NOMO-1 (cell line): ENCODE measurements around the gene CHST15.
A peak's percentile ranks its signal among the peaks of the same experiment; 100 is the strongest.
"Not testable (repeated sequence)": the region's sequence is repeated elsewhere in the genome, so short reads cannot be mapped to it uniquely, and the experiment has no call there.

Experiments
- DNase-seq, 2 experiments: peaks; one replicate each; lab custom pipeline; 2025; ENCODE audit not compliant: unreplicated experiment in 2 of 2; lab: John Stamatoyannopoulos, UW

Gene CHST15

DNA sequence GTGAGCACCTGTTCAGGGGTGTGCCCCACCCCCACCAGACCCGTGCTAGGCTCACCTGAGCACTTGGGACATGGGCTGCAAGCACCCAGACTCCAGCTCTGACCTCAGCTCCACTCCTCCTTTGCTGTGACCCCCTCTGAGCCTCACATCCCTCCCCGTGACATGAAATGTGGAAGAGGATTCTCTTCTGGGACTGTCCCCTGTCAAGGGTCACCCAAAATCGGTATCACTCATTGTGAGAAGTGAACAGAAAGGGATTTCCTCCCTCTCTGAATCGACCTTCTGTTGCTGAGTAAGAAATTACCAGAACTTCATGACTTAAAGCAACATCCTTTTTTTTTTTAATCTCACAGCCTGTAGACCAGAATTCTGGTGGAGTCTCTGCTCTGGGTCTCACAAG is 6.2 kb upstream of the CHST15 start:
- DNase-seq, result no peak

DNA sequence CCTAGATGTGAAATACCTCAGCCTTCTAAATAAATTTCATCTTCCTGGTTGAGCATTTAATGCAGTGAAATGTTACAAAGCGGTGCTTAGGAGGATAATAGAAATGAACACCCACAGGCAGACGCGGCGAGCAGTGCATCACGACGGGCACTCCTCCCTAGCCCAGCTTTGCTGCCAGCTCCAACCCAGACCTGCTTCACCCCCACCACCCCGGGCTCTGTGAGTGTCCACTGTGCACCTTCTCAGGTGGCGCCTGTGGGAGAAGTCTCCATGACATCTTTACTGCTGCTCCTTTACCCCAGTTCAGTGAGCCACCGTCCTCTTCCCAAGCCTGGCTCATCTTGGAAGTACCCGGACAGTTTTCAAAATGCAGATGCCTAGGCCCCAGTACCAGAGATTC is 5.2 kb upstream of the CHST15 start:
- DNase-seq, result no peak

DNA sequence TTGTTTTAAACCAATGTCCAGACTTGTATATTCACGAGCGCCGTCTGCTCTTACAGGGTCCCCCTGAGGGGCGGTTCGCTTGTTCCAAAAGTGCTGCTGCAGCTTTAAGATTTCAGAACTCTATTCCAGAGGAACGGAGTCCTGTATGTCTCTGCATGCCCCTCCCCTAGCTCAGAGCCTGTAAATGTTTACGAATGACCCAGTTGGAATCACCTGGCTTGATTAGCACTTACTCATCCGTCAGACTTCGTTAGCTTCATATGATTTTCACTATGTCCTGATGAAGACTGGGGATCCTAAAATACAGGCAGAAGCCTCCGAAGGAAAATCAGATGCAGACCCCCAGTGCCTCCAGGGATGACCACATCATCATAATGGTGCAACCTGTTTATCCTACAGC is 4.5 kb upstream of the CHST15 start:
- DNase-seq, result no peak

DNA sequence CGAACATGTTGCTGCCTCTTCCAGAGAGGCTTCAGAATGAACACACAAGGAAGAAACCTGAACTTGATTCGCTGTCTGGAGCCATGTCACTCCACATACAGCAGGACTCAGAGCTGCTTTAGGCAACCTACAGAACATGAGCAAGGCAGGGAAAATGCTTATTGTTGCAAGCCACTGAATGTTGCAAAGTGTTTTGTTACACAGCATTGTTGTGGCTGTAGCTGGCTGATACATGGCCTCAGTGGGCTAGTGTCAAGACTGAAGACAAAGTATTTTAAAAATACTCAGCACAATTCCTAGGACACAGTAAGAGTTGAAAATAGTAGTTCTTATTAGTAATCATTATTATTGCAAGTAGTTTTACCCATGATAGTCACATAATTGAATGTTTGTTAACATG is 3.1 kb upstream of the CHST15 start:
- no peak for DNase-seq

DNA sequence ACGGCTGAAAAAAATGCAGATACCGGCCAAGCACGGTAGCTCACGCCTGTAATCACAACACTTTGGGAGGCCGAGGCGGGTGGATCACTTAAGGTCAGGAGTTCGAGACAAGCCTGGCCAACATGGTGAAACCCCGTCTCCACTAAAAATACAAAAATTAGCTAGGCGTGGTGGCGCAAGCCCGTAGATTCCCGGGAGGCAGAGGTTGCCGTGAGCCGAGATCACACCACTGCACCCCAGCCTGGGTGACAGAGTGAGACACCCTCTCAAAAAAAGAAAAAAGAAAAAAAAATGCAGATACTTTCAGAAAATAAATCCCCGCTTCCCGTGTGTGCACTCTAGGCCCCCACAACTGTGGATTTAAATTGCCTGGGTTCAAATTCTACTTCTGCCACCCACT is 2.4 kb upstream of the CHST15 start:
- not testable (repeated sequence) for DNase-seq

DNA sequence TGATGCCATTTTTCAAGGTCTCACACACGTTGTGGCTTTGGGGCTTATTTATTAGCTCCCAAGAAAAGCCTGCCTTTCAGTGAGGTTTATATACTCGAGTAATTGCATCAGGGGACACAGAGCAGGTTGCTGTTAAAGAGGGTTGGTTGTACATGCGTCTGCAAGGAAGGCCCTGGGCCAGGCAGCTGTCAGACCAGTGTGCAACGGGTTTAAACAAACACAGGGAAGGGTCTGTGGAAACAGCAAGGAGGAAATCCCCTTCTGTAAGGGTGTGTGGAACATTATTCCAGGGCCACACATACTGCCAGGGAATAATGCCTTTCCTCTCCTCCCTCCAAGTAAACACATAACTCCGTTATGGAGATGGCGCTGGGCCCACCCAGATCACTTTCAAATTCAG is 1.7 kb upstream of the CHST15 start:
- no peak for DNase-seq

DNA sequence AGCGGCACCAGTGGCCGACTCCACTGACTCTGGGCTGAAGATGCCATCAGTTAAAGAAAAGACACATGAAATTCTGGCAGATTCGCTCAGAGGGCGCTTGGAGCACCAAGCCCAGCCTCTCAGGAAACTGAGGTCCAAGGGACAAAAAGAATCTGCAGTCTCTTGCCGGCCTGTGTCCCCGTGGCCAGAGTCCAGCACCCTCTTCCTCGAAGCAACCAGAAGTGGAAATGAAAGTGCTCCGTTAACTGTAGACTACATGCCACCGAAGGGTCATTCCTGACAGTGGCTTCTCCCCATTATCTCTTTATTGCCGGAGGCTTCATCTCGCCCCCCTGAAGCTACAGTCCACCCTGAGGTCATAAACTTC is 1.0 kb upstream of the CHST15 start:
- no peak for DNase-seq

DNA sequence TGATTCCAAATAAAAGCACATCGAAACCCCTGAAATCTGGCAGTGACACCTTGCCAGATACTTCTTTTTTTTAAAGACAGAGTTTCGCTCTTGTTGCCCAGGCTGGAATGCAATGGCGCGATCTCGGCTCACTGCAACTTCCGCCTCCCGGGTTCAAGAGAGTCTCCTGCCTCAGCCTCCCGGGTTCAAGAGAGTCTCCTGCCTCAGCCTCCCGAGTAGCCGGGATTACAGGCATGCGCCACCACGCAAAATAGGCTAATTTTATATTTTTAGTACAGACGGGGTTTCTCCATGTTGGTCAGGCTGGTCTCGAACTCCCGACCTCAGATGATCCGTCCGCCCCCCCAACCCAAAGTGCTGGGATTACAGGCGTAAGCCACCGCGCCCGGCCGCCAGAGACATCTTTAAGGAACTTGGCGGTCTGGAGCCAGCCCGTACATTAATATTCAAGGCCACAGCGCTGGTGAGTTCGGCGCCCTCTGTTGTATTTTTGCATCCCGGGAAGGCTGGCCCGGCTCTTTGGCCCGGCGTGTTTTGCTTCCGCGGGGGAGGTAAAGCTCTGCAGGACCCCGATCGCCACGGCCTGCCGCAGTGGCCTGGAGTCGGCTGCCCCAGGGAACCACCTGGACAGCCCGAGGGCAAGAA is 498 bp upstream of the CHST15 start:
- DNase-seq, result peak; percentile 22 to 31

DNA sequence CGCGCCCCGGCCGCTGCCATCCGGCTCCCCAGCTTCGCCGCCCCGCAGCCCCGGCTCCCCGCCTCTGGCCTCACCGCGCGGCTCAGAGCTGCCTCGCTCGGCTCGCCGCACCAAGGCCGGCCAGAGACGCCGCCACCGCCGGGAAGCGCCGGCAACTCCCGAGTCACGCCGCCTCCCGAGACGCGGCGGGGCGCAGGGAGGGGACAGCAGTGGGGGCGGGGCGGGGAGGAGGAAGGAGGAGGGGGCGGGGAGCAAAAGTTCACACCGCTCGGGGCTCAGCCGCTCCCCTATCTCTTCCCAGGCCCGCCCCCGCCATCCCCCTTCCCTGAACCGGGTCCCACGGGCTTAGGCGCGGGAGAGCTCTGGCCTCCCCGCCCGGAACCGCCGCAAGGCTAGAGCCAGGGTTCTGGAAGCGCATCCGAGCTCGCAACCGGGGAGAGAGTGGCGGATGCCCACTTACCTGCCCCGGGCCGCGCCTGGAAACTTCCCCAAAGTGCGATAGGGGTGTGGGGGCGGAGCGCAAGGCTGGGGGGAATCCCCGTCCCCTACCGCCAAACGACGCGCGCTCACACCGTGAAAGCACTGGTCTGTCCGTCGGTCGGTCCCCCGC is 1.0 kb downstream of the CHST15 start:
- no peak for DNase-seq

DNA sequence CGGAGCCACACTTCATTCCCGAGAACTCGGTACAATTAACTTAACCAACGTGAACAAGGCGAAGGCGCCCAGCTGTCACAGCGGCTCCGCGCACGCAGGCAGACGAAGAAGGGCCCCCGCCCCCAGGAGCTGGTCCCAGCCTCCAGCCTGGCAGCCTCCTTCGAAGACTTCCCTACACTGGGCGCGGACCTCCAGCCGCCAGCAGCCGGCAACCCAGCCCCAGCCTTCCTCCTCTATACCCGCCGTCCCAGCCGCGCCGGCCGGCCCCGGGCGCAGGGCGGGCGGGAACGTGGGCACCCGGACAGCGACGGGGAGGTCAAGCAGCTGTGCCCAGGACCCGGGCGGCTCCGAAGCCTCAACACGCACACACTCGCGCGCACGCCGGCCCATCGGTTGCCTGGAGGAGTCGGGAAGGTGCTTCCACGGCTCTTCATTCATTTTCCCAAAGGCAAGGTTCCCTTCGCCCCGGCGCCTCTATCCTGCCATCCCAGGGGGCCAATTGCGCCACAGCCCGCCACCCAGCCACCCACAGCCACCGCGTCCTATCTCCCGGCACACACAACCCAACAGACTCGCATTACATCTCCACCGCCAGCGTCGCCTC is 1.6 kb downstream of the CHST15 start:
- no peak for DNase-seq

DNA sequence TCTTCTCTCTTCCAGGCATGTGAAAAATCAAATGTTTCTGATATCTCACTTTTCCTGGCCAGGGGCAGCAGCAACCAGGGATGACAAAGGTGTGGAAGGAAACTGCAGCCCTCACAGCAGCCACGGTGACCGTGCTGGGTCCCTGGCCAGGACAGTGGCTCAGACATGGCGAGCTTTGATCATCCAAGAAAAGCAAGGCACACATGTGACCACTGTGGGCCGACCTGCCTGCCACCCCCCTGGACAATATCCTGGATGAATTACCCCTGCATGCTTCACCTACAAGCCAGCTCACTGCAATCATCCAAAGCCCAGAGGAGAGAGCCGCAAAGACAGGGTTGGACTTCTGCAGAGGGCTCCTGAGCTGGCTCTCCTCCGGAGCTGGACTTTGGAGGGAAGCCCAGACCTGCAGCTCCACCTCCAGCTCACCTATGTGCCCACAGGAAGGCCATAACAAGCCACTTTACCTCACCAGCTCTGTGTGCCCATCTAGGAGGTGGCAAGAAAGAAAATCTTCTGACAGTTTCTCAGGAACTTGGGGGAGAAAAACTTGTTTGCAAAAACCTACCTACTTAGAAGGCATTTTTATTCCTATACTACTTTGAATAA is 2.7 kb downstream of the CHST15 start:
- no peak for DNase-seq

DNA sequence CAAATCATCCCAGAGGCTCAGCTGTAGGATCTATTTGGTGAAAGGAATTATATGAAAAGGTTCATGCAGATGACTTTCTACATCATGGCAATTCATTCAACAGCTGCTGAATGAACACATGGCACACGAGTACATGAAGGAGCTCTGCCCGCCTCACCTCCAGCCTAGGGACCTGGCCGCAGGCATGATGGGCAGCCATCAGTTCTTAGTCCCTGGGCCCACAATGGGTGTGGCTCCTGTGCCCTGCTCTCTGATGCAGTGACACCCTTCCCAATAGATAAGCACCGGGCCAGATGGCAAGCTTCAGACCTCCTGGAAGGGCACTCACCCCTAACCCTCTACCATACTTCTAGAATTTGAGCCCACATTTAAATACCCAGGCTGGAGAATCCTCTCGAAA is 3.5 kb downstream of the CHST15 start:
- no peak for DNase-seq

DNA sequence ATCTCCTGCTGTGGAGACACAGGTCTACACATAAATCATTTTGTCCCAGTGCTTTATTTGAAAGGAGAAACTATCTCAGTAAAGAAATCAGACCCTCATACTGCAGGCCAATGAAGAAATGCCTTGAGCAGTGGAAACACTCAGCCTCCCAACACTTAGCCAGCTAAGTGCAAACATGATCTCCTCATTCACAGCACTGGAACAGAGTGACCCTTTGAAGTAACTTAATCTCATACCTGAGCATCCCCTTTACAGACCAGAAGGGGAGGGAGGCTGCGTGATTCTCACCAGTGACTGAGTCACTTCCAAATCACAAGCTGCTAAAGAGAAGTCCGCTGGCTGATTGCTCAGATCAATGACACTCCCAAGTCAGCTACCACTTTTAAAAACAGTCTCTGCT is 4.5 kb downstream of the CHST15 start:
- DNase-seq, result no peak

DNA sequence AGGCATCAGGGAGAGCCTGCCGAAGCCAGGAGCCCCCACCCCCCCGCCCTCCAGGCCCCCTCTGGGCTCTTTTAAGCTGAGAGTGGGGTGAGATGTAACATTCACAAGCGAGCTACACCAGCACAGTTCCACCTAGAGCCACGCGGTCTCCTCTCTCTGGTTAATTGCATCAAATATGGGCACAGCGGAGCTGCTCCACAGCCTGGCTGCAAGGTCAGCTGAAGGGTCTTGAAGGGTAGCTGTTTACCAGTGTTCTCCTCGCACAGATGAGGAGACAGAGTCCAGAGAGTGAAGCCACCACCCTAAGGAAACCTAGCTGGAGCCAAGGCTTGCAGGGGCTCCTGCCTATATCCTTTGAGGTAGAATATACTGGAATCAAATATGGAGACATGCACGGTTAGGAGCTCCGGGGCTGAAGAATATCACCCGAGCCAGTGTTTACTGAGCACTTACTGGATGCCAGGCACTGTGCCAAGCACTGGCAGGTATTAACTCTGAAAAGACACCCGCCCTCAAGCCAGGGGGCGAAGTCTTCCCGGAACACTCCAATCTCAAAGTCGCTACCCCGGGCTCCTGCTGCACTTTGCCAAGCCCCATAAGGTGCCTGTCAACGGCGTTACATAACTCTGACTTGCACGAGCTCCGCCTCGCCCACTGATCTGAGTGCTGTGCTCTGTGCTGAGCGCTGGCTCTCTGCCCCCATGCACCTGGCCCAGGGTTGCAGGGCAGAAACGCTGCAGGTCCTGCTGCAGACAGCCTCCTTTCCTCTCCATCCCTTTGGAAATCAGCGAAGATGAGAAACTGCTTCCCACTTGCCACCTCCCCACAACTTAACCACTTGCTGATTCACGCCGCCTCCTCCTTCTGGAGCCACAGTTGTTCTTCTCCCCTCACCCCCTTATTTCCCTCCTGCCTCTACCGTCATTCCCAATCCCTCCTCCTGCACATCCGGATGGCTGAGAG is 5.4 kb downstream of the CHST15 start:
- no peak for DNase-seq

DNA sequence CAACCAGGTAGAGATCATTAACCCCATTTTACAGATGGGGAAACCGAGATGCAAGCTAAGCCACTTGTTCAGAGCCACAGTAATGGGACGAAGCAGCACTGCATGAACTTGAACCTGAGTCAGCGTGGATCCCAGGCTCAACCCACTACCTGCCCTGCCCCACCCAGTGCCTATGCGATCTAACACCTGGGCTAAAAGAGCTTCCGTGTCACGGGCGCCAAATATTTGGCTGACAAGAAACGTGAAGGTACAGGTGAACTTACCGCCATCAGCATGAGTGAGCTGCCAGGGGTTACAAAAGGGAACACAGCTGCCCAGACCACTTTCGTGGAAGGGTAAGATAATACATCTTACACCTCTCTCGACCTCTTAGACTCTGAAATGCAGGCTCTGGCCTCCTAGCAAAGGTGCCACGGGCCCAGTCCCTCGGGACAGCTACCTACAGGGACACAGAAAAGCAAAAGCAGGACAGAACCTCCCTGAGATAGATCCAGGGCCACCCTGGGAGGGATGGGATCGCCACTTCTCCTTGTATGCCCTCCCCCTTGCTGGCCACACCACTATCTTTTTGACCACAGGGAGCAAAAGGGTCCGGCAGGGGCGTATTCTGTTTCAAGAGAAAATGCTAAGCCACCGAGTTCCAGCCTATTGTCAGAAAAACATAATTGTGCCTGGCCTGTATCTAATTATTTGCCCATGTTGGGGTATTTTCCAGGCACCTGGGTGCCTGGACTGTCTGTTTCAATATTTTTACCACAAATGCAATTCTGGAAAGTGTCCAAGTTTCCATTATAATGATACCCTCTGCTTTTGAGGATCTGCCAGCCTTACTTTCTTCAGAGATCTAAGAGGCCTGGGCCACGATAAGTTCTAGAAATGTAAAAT is 6.4 kb downstream of the CHST15 start:
- no peak for DNase-seq

DNA sequence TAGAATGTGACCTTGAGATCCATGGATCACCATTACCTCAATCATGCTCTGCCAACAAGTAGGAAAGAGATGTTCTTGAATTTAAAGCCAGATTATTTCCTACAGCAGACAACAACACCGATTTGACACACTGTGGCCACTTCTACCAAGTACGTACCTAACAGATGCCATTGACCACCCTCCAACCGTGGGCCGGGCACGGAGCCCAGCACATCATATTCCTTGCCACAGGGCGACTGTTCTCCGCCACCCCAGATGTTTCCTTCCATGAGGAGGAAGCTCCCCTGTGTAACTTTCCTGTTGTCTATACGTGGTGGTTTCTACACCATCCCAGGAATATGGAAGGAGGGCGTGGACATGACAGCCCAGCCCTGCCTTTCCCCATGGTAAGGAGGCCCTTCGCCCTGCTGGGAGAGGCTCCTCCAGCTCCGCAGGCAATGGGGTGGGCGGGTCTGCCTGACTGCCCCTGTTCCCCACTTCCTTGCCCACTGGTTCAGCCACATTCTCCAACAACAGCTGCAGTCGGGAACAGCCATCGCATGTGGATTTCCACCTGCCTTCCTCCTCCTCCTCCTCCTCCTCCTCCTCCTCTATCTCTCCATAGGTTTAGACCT is 7.2 kb downstream of the CHST15 start:
- DNase-seq, result no peak

DNA sequence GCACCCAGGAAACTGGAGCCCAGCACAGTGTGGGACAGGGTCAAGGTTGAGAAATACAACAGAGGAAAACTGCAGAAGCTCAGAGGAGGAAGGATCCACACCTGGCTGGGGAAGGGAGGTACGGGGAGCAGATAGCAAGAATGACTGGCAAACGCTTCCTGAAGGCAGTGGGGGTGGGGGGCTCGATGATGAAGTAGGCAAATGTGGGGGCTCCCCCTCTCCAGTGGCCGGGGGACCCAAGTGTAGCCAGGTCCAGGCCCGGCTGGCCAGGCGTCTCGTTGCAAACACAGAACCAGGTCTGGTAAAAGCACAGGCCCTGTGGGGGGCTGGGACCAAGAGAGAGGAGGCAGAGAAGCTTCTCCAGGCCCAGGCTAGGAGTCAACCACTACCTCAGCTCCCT is 7.7 kb downstream of the CHST15 start:
- no peak for DNase-seq

DNA sequence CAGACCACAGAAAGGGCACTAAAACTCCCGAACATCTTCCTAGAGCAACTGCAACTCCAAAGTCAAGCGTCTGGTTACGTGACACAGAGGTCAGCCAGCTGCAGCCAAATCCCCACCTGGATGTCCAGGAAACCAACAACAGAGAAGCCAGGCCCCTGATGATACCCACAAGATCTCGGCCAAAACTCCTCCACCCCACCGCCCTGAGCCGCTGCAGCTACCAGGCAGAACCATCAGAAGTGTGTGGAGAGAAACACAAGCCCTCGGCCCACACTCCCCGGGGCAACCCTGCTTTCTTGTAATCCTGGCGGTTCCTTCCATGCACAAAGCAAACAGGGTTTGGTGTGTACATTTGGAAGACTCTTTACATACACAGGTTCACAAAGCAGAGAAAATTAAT is 8.7 kb downstream of the CHST15 start:
- DNase-seq, result no peak

DNA sequence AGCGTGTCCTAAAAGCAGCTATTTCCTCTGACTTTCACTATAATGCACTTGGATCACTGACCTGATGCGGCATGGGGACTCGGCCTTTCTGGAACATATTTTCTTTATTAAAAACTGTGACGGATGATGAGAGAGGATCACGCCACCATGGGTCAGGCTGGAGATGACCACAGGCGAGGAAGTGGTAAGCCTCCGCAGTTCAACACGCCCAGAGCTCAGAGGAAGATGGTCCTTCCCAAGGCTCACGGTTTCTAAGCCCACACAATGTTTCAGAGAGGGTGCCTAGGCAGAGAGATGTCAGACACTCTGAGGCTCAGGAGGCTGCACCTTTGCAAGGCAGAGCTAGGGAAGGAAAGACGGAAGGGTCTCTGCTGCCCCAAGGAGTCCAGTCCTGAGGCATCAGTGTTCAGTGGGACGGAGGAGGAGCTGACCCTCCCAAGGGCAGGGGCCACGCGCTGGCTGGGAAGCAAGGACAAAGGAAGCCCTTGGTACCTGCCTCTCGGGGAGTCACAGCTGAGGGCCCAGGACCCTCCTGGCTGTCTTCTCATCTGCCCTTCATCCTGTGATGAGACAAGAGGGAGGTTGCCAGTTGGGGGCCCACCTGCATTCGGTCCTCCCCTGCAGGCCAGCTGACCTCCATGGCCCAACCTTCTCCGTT is 9.5 kb downstream of the CHST15 start:
- DNase-seq, result no peak
